GM12878 (cell line): ENCODE results near the gene SLC32A1. TPM values are rescaled to one million over a fixed set of nuclear protein-coding genes. Genes with fewer than 3 reads are reported as not detected.

Source experiments
- ATAC-seq: fragments of 200-7000 bp; cut with Tn5 transposase; 3 replicates; pipeline ENCODE4 v1.9.1; 2020; ENCODE audit warnings: mild to moderate bottlenecking, moderate library complexity
- BruUV-seq: library from RNA; stranded (reverse); fragments of 400-500 nt; replicated peaks from 2 replicates; lab custom pipeline; 2021; lab: Mats Ljungman, UMichigan
- CTCF ChIA-PET: fragments of 300-600 bp; sonication (Branson Sonifier 250); formaldehyde crosslinking; extraction: SDS; loops from one replicate; lab custom pipeline; 2021; ENCODE audit warnings: inconsistent platforms; lab: Yijun Ruan, JAX
- POLR2A ChIA-PET: fragments of 350-600 bp; formaldehyde crosslinking; extraction: SDS; loops from one replicate; lab custom pipeline; 2021; ENCODE audit warnings: inconsistent platforms; lab: Charles Lee
- RAD21 ChIA-PET: fragments of 300-600 bp; sonication (Branson Sonifier 250); formaldehyde crosslinking; loops from one replicate; lab custom pipeline; 2023; ENCODE audit warnings: antibody characterized with exemption; ENCODE audit not compliant: unreplicated experiment; lab: Charles Lee
- SMC1A ChIA-PET: fragments of 300-600 bp; sonication (Branson Sonifier 250); formaldehyde crosslinking; loops from one replicate; lab custom pipeline; 2023; ENCODE audit not compliant: unreplicated experiment, uncharacterized antibody; lab: Charles Lee
- DNase-seq: peaks from one replicate; pipeline ENCODE4 v3.0.0-alpha.2; 2011; ENCODE audit warnings: low read depth, low spot score
- FAIRE-seq: peaks from 3 replicates; lab custom pipeline; 2011; peaks lifted over from hg19 to GRCh38; lab: Jason Lieb, UNC
- H2AFZ ChIP-seq: 2 replicates; pipeline ENCODE4 v1.6.0; 2011; ENCODE audit warnings: low read depth, low read length, control low read depth; ENCODE audit not compliant: control insufficient read depth
- H3K27ac ChIP-seq: 2 replicates; pipeline ENCODE4 v1.5.1; 2011; ENCODE audit warnings: control low read depth; ENCODE audit not compliant: control insufficient read depth, insufficient read depth
- H3K27me3 ChIP-seq, 2 experiments: replicated peaks in 1 of 2; 2 replicates each; pipeline versions ENCODE4 v1.6.0 to v1.6.1; 2011; ENCODE audit warnings: low read length in 1 of 2; ENCODE audit not compliant: control insufficient read depth in 2 of 2, insufficient read depth in 2 of 2
- H3K36me3 ChIP-seq, 2 experiments: 2 replicates each; pipeline ENCODE4 v1.5.1; 2011; ENCODE audit warnings: low read length in 1 of 2; ENCODE audit not compliant: control insufficient read depth in 2 of 2, insufficient read depth in 2 of 2
- H3K4me1 ChIP-seq: 2 replicates; pipeline ENCODE4 v1.6.1; 2011; ENCODE audit warnings: mild to moderate bottlenecking, low read length, moderate library complexity, mixed read lengths; ENCODE audit not compliant: control insufficient read depth, insufficient read depth
- H3K4me2 ChIP-seq: 2 replicates; pipeline ENCODE4 v1.6.0; 2011; ENCODE audit warnings: control low read depth; ENCODE audit not compliant: control insufficient read depth, insufficient read depth
- H3K4me3 ChIP-seq: fragments of 200-600 bp; sonication (generic); 2 replicates; pipeline ENCODE4 v1.5.1; 2016
- H3K79me2 ChIP-seq: 2 replicates; pipeline ENCODE4 v1.6.0; 2011; ENCODE audit warnings: low read length; ENCODE audit not compliant: control insufficient read depth, insufficient read depth
- H3K9ac ChIP-seq: 2 replicates; pipeline ENCODE4 v1.8.0; 2011; ENCODE audit warnings: low read length, control low read depth, mixed read lengths; ENCODE audit not compliant: control insufficient read depth, insufficient read depth
- H3K9me3 ChIP-seq: replicated peaks from 3 replicates; pipeline ENCODE4 v1.5.1; 2011; ENCODE audit warnings: mild to moderate bottlenecking, low read length; ENCODE audit not compliant: control insufficient read depth, insufficient read depth
- H4K20me1 ChIP-seq: 2 replicates; pipeline ENCODE4 v1.6.0; 2011; ENCODE audit not compliant: control insufficient read depth, insufficient read depth
- EGR1 ChIP-seq, 2 experiments: IDR thresholded peaks; 1 replicate in 1 of 2; 2 replicates in 1 of 2; pipeline ENCODE4 v1.6.1; 2011 to 2012; ENCODE audit warnings: low read depth in 2 of 2, low read length in 2 of 2, borderline replicate concordance in 1 of 2, mild to moderate bottlenecking in 1 of 2, moderate library complexity in 1 of 2
- EP300 ChIP-seq, 2 experiments: fragments of 150-350 bp in 1 of 2; IDR thresholded peaks; 2 replicates each; pipeline ENCODE4 v1.6.1; 2011 to 2012; ENCODE audit warnings: low read depth in 2 of 2, low read length in 2 of 2, borderline replicate concordance in 1 of 2, improper control_type of control experiment in 1 of 2, inconsistent platforms in 1 of 2; ENCODE audit not compliant: control insufficient read depth in 1 of 2
- FOS ChIP-seq: IDR thresholded peaks from 3 replicates; pipeline ENCODE4 v1.6.1; 2011; ENCODE audit warnings: borderline replicate concordance; ENCODE audit not compliant: insufficient read length; ENCODE audit errors: extremely low read depth
- HDAC6 ChIP-seq: fragments of 200-600 bp; sonication (generic); IDR thresholded peaks from one replicate; pipeline ENCODE4 v1.8.0; 2017; ENCODE audit warnings: antibody characterized with exemption; ENCODE audit not compliant: unreplicated experiment
- JUND ChIP-seq: IDR thresholded peaks from 2 replicates; pipeline ENCODE4 v1.6.1; 2012; ENCODE audit warnings: low read depth, mild to moderate bottlenecking, low read length, improper control_type of control experiment, moderate library complexity
- KAT2A ChIP-seq: conservative IDR thresholded peaks from 2 replicates; pipeline ENCODE4 v1.6.1; 2011; ENCODE audit warnings: low read depth, low read length; ENCODE audit not compliant: control insufficient read depth
- NFIC ChIP-seq: IDR thresholded peaks from 2 replicates; pipeline ENCODE4 v1.6.1; 2012; ENCODE audit warnings: low read depth, mild to moderate bottlenecking, inconsistent platforms, low read length, moderate library complexity
- SMAD1 ChIP-seq: fragments of 450-650 bp; IDR thresholded peaks from 2 replicates; pipeline ENCODE4 v1.6.1; 2018; ENCODE audit warnings: mild to moderate bottlenecking, low read depth; ENCODE audit not compliant: partially characterized antibody
- SMARCA5 ChIP-seq: fragments of 450-650 bp; IDR thresholded peaks from 2 replicates; pipeline ENCODE4 v1.6.1; 2017; ENCODE audit warnings: mild to moderate bottlenecking
- SREBF1 ChIP-seq: IDR thresholded peaks from 2 replicates; pipeline ENCODE4 v1.6.1; 2012; ENCODE audit warnings: mild to moderate bottlenecking, low read length
- SREBF2 ChIP-seq: IDR thresholded peaks from 2 replicates; pipeline ENCODE4 v1.6.1; 2012; ENCODE audit warnings: mild to moderate bottlenecking, low read length
- WGBS: methylation state at CpG from one replicate; pipeline ENCODE4 v1.1.6; 2016; ENCODE audit warnings: low lambda C conversion rate; ENCODE audit not compliant: insufficient replicate concordance, insufficient coverage; ENCODE audit errors: missing lambda C conversion rate; 5-methylcytosine and 5-hydroxymethylcytosine counted together
- in situ Hi-C: fragments of 300-500 bp; cut with MboI; formaldehyde crosslinking; loops from 9 replicates; pipeline ENCODE4 v1.14.3; 2018; ENCODE audit warnings: mixed read lengths
- intact Hi-C: fragments of 100-400 bp; cut with micrococcal nuclease; formaldehyde crosslinking; loops from one replicate; pipeline ENCODE4 v1.14.2; 2022; ENCODE audit not compliant: unreplicated experiment
- polyA plus RNA-seq, 11 experiments: library from polyadenylated mRNA; depleted of rRNA in 4 of 11; unstranded in 6 of 11; stranded (reverse) in 5 of 11; fragments of >200 nt; fragmentation: Nextera tagmentation in 4 of 11; fragmentation: Illumina TruSeq in 1 of 11; extraction: Ambion mirVana in 4 of 11; extraction: Trizol in 1 of 11; gene quantifications; 1 replicate in 1 of 11; 2 replicates in 10 of 11; pipeline versions ENCODE4 v1.2.1 to v1.2.3, GENCODE V29; 2011 to 2016; ENCODE audit warnings: inconsistent platforms in 2 of 11, missing spikeins in 2 of 11, low read depth in 1 of 11
- total RNA-seq, 4 experiments: library from RNA; depleted of rRNA in 3 of 4; stranded (reverse); fragments of >200 nt in 3 of 4; fragmentation: Illumina TruSeq in 1 of 4; extraction: Trizol in 1 of 4; gene quantifications; 2 replicates each; pipeline versions ENCODE4 v1.2.1 to v1.2.3, GENCODE V29; 2013 to 2021
- TF ChIP-seq, protein P1 (sequence below): IDR thresholded peaks from 2 replicates; pipeline ENCODE4 v1.6.1; 2011; ENCODE audit warnings: borderline replicate concordance, low read depth, mild to moderate bottlenecking, moderate library complexity, mixed read lengths, low read length; ENCODE audit not compliant: insufficient read depth; ENCODE audit errors: extremely low read length
- TF ChIP-seq, protein P2 (sequence below): fragments of 450-650 bp; IDR thresholded peaks from 2 replicates; pipeline ENCODE4 v1.6.1; 2018; ENCODE audit warnings: mild to moderate bottlenecking, low read depth, moderate library complexity; ENCODE audit not compliant: partially characterized antibody
- TF ChIP-seq, protein P3 (sequence below): IDR thresholded peaks from 2 replicates; pipeline ENCODE4 v1.6.1; 2012; ENCODE audit warnings: low read depth, low read length, improper control_type of control experiment

Gene SLC32A1
- total and polyA plus RNA-seq, 10 of the 15 experiments (the other 5 are each of a cell fraction or from before 2014, with no cell fraction given), result not detected

DNA sequence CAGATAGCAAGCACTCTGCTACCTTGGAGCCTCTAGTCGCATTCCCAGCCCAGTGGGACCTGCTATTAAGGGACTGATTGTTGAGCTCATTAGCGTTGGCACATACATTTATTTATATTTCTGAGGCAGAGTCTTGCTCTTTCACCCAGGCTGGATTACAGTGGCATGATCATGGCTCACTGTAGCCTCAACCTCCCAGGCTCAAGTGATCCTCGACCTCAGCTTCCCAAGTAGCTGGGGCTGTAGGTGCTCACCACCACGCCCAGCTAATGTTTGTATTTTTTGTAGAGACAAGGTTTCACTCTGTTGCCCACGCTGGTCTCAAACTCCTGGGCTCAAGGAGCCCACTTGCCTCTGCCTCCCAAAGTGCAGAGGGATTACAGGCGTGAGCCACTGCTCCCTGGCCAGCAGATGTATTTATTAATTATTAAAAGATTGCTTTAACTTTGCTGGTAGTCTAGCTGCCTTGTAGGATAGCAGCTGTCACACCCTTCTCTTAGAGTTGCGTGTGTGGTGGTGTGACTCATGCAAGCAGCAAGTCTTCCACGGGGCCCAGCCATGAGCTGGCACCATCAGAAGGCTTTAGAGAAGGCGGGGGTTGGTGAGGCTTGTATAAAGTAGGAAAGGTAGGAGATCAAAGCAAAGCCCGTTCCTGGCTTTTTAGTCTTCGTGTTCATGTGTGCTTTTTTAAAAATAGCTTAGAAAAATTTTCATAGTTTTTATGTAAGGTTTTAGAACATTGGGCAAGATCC lies 40.5 kb downstream of the SLC32A1 start (continued):
- TF ChIP-seq JUND, result no peak
- TF ChIP-seq FOS, result no peak
- TF ChIP-seq EGR1 (IDR thresholded peaks at IDR 0.05; ENCODE audit: borderline replicate concordance in 1 of 2, low read depth in 2 of 2, low read length in 2 of 2), result no peak
- no peak for TF ChIP-seq SMAD1
- TF ChIP-seq, protein P1, sequence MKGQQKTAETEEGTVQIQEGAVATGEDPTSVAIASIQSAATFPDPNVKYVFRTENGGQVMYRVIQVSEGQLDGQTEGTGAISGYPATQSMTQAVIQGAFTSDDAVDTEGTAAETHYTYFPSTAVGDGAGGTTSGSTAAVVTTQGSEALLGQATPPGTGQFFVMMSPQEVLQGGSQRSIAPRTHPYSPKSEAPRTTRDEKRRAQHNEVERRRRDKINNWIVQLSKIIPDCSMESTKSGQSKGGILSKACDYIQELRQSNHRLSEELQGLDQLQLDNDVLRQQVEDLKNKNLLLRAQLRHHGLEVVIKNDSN, result no peak
- TF ChIP-seq EP300 (IDR thresholded peaks at IDR 0.05; ENCODE audit: borderline replicate concordance in 1 of 2, control insufficient read depth in 1 of 2, low read depth in 2 of 2, low read length in 2 of 2), result no peak
- no peak for TF ChIP-seq HDAC6

DNA sequence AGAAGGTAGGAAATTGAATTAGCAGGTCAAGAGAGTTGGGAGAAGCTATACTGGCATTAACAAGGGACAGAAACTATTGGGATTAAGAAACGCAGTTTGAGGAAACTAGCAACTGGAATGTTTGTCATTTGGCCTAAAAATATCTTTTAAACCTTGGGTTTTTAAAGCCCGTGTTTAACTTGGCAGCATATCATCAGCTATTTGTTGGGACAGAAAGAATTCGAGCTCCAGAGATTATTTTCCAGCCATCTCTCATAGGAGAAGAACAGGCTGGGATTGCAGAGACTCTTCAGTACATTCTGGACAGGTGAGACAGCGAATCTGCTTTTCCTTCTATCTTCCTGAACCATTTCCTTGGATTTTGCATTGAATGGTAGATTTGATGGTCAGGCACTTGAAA lies 41.8 kb downstream of the SLC32A1 start:
- 75% methylated on average over 4 of the region's 4 CpGs for WGBS
- no peak overlapping the region for H2AFZ ChIP-seq
- FAIRE-seq (no peak), DNase-seq (no peak), ATAC-seq (no peak)
- in situ Hi-C loops, result no loop called here
- no peaks in the 10 kb centered on the region for H3K27me3 ChIP-seq
- no peak overlapping the region for H3K27ac ChIP-seq
- no peaks in the 10 kb centered on the region for H3K79me2 ChIP-seq
- H3K9ac ChIP-seq, result no peak overlapping the region
- SMC1A ChIA-PET, result interaction anchor here (1.0 to 1.7 kb wide), 6 partner anchors 12 to 127 kb away, joined by 3 to 7 read pairs (median 3); partner anchors contain the start of gene ACTR5
- TF ChIP-seq SREBF1 (no peak), NFIC (no peak), SMARCA5 (no peak), SREBF2 (no peak), KAT2A (no peak)
- TF ChIP-seq, protein P2, sequence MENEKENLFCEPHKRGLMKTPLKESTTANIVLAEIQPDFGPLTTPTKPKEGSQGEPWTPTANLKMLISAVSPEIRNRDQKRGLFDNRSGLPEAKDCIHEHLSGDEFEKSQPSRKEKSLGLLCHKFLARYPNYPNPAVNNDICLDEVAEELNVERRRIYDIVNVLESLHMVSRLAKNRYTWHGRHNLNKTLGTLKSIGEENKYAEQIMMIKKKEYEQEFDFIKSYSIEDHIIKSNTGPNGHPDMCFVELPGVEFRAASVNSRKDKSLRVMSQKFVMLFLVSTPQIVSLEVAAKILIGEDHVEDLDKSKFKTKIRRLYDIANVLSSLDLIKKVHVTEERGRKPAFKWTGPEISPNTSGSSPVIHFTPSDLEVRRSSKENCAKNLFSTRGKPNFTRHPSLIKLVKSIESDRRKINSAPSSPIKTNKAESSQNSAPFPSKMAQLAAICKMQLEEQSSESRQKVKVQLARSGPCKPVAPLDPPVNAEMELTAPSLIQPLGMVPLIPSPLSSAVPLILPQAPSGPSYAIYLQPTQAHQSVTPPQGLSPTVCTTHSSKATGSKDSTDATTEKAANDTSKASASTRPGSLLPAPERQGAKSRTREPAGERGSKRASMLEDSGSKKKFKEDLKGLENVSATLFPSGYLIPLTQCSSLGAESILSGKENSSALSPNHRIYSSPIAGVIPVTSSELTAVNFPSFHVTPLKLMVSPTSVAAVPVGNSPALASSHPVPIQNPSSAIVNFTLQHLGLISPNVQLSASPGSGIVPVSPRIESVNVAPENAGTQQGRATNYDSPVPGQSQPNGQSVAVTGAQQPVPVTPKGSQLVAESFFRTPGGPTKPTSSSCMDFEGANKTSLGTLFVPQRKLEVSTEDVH, result no peak
- TF ChIP-seq, protein P3, sequence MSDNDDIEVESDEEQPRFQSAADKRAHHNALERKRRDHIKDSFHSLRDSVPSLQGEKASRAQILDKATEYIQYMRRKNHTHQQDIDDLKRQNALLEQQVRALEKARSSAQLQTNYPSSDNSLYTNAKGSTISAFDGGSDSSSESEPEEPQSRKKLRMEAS, result no peak
- no peaks in the 10 kb centered on the region for H4K20me1 ChIP-seq
- POLR2A ChIA-PET, result no interaction called here
- no peaks in the 10 kb centered on the region for H3K4me1 ChIP-seq
- H3K4me2 ChIP-seq, result no peak overlapping the region
- RAD21 ChIA-PET, result interaction anchor here (1.8 kb wide), 1 partner anchor 127 kb away, joined by 6 read pairs; no protein-coding TSS in a partner anchor
- H3K9me3 ChIP-seq, result no peaks in the 10 kb centered on the region
- no peak overlapping the region for H3K4me3 ChIP-seq
- intact Hi-C loops, result no loop called here
- H3K36me3 ChIP-seq, result peaks cover 7 to 14% of the 10 kb centered on the region in 2 experiments
- no TSS peak for BruUV-seq
- CTCF ChIA-PET, result interaction anchor here (0.9 to 11.3 kb wide), 3 partner anchors 9 to 127 kb away, joined by 3 to 74 read pairs (median 5); no protein-coding TSS in a partner anchor
